Activated CD4-positive, alpha-beta memory T cell treated with anti-CD3 and anti-CD28 coated beads, Interleukin-2, amount 10 ng/mL, durations not matched to agents 7 days and 5 days (primary cell): Measurements from ENCODE around the gene TCP10L. TPM values are rescaled to one million over a fixed set of nuclear protein-coding genes. Genes with fewer than 3 reads are reported as not detected.

Experiments used
- CTCF ChIA-PET: fragments of 350-600 bp; sonication (Branson Sonifier 250); formaldehyde crosslinking; loops from one replicate; lab custom pipeline; 2021; ENCODE audit warnings: antibody characterized with exemption, inconsistent platforms; lab: Charles Lee
- POLR2A ChIA-PET: fragments of 350-600 bp; sonication (Branson Sonifier 250); formaldehyde crosslinking; loops from one replicate; lab custom pipeline; 2021; ENCODE audit warnings: antibody characterized with exemption; lab: Charles Lee
- DNase-seq: peaks from one replicate; pipeline ENCODE4 v3.0.0-alpha.2; 2020
- H3K27ac Mint-ChIP-seq: one replicate; pipeline ENCODE4 v1.8.0; 2021; ENCODE audit warnings: mild to moderate bottlenecking, mixed read lengths
- H3K27me3 Mint-ChIP-seq: one replicate; pipeline ENCODE4 v1.8.0; 2021; ENCODE audit warnings: mixed read lengths
- H3K36me3 Mint-ChIP-seq: one replicate; pipeline ENCODE4 v1.8.0; 2021; ENCODE audit warnings: low read depth, mixed read lengths
- H3K4me1 Mint-ChIP-seq: one replicate; pipeline ENCODE4 v1.8.0; 2021; ENCODE audit warnings: mixed read lengths
- H3K4me3 Mint-ChIP-seq: one replicate; pipeline ENCODE4 v1.8.0; 2021; ENCODE audit warnings: mild to moderate bottlenecking, mixed read lengths
- H3K9me3 Mint-ChIP-seq: one replicate; pipeline ENCODE4 v1.8.0; 2021; ENCODE audit warnings: mixed read lengths
- total RNA-seq, 2 experiments: library from RNA; stranded (reverse); gene quantifications; one replicate each; pipeline ENCODE4 v1.2.3, GENCODE V29; 2021

Gene TCP10L
- total RNA-seq, 2 experiments from 2014 or later = 0.53 to 0.95 TPM

DNA sequence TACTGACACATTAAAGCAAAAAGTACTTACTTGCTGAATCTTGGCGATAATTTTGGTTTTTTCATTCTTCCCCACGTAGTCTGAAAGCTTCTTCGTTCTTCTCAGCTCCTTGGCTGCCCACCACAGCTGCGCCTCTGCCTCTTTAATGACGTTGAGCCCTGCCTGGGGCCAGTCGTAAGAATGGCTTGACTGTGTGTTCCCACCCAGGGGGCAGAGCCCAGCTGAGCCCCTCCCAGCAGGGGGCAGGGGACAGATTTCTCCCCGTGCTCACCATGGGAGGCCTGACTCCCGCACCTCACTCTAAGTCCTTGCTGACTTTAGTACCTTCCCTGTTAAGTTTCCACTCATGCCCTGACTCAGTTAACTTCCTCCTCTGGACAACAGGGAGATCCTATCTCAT, 17.8 kb upstream of the TCP10L start:
- ChIA-PET CTCF (interaction anchor here (5.4 kb wide), 1 partner anchor 201 kb away, joined by 50 read pairs; no protein-coding TSS in a partner anchor), POLR2A (interaction anchor here (1.4 kb wide), 1 partner anchor 9 kb away, joined by 5 read pairs; the partner anchor contains the start of gene CFAP298)
- DNase-seq = no peak
- Mint-ChIP-seq H3K27me3 (no peaks in the 10 kb centered on the region), H3K27ac (no peak overlapping the region), H3K36me3 (peaks cover 46% of the 10 kb centered on the region), H3K9me3 (no peaks in the 10 kb centered on the region), H3K4me1 (no peaks in the 10 kb centered on the region), H3K4me3 (no peak overlapping the region)

GRCh38 chr21:32602099-32602498, 16.8 kb upstream of the TCP10L start:
- Mint-ChIP-seq H3K27ac (no peak overlapping the region), H3K4me3 (no peak overlapping the region), H3K36me3 (peaks cover 41% of the 10 kb centered on the region), H3K27me3 (no peaks in the 10 kb centered on the region), H3K4me1 (no peaks in the 10 kb centered on the region), H3K9me3 (no peaks in the 10 kb centered on the region)
- ChIA-PET CTCF (interaction anchor here (1.3 to 5.4 kb wide), 6 partner anchors 10 to 200 kb away, joined by 3 to 50 read pairs (median 14); partner anchors contain the start of gene CFAP298), POLR2A (interaction anchor here (1.8 kb wide), 1 partner anchor 10 kb away, joined by 9 read pairs; the partner anchor contains the start of gene CFAP298)
- DNase-seq = no peak

DNA sequence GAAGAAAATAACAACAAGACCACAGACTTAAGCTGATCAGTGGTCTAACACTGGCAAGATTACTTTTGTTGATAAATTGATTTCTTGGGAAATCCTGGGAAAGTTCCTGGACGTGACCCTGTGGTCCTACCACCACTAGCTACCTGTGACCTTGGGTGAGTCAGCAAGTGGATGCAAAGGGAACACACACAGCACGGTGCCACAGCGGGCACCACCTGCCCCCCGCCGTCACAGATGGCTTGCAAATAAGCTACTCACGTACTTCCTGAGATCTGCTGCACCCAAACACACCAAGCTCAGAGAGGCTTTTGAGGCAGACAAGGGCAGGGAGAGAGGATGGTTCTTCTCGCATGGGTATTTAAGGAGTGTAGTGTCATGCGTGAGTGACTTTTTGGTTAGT, 14.2 kb upstream of the TCP10L start:
- Mint-ChIP-seq H3K36me3 (peaks cover 31% of the 10 kb centered on the region), H3K27me3 (no peaks in the 10 kb centered on the region), H3K9me3 (no peaks in the 10 kb centered on the region), H3K27ac (no peak overlapping the region), H3K4me3 (no peak overlapping the region), H3K4me1 (peaks cover 11% of the 10 kb centered on the region)
- ChIA-PET CTCF (interaction anchor here (1.1 to 5.4 kb wide), 3 partner anchors 10 to 197 kb away, joined by 3 to 50 read pairs (median 5); partner anchors contain the start of gene CFAP298), POLR2A (no interaction called here)
- DNase-seq = no peak

DNA sequence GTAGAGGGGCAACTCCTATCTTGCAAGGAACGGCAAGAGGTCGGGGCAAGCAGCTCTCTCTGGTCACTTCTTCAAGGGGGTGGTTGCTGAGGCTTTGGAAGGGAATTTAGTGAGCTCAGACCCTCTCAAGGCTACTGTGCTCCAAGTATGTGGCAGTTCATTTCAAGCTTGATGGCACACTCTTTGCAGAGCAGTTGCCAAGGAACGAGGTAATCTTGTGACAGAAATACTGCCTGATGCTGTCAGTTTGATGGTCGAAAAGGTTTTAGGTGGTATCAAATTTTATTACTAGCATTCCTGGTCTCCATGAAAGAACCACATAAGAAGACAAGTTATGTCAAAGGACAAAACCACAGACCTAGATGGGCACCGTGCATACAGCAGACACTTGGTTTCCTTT, 13.8 kb upstream of the TCP10L start:
- CTCF ChIA-PET = interaction anchor here (1.1 to 5.4 kb wide), 3 partner anchors 10 to 197 kb away, joined by 3 to 50 read pairs (median 5); partner anchors contain the start of gene CFAP298
- DNase-seq = no peak
- Mint-ChIP-seq H3K4me3 (no peak overlapping the region), H3K4me1 (peaks cover 11% of the 10 kb centered on the region), H3K27me3 (no peaks in the 10 kb centered on the region), H3K27ac (no peak overlapping the region), H3K36me3 (peaks cover 26% of the 10 kb centered on the region), H3K9me3 (no peaks in the 10 kb centered on the region)
- POLR2A ChIA-PET = no interaction called here

- no peaks in the 10 kb centered on the region for H3K27me3 Mint-ChIP-seq
Measured at GRCh38 chr21:32597205-32597604, 11.9 kb upstream of the TCP10L start.

GRCh38 chr21:32595431-32595830, 10.1 kb upstream of the TCP10L start:
- Mint-ChIP-seq H3K36me3 (peaks cover 6% of the 10 kb centered on the region), H3K27me3 (no peaks in the 10 kb centered on the region), H3K9me3 (no peaks in the 10 kb centered on the region), H3K27ac (no peak overlapping the region), H3K4me1 (peaks cover 11% of the 10 kb centered on the region), H3K4me3 (no peak overlapping the region)
- DNase-seq = no peak
- CTCF ChIA-PET = interaction anchor here (1.5 kb wide), 1 partner anchor 223 kb away, joined by 3 read pairs; no protein-coding TSS in a partner anchor
- POLR2A ChIA-PET = no interaction called here

More at GRCh38 chr21:32597205-32597604, 11.9 kb upstream of the TCP10L start:
- Mint-ChIP-seq H3K36me3 (peaks cover 11% of the 10 kb centered on the region), H3K4me3 (no peak overlapping the region), H3K4me1 (peaks cover 11% of the 10 kb centered on the region), H3K27ac (no peak overlapping the region), H3K9me3 (no peaks in the 10 kb centered on the region)
- CTCF ChIA-PET = interaction anchor here (0.7 kb wide), 1 partner anchor 196 kb away, joined by 5 read pairs; no protein-coding TSS in a partner anchor
- POLR2A ChIA-PET = no interaction called here
- no peak for DNase-seq

GRCh38 chr21:32593690-32594089, 8.4 kb upstream of the TCP10L start:
- ChIA-PET CTCF (interaction anchor here (0.5 kb wide), 1 partner anchor 611 kb away, joined by 3 read pairs; no protein-coding TSS in a partner anchor), POLR2A (no interaction called here)
- Mint-ChIP-seq H3K27me3 (no peaks in the 10 kb centered on the region), H3K9me3 (no peaks in the 10 kb centered on the region), H3K4me3 (no peak overlapping the region), H3K27ac (no peak overlapping the region), H3K4me1 (peaks cover 11% of the 10 kb centered on the region), H3K36me3 (no peaks in the 10 kb centered on the region)
- no peak for DNase-seq

DNA sequence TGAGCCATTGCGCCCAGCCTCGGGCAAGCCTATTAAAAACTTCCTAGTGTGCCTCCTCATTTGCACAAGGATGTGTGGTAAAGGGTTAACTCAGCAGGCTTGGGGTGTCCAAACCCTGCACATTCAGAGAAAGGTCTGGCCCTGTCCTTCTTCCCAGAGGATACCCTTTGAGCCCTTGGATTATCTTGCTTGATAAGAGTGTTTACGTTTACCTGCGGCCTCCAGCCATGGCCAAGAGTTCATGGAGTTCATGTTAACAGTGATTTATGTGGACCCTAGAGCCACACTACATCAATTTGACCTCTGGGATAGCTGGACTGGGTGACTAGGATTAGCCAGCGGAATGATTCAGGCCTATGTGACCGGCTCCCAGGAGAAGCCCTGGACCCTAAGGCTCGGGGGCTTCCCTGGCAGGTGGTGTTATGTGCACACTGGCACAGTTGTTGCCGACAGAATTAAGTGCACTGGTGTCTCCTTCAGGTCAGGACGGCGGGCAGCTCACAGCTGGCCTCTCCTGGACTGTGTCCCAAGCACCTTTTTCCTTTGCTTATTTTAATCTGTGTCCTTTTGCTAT, 7.7 kb upstream of the TCP10L start:
- CTCF ChIA-PET = interaction anchor here (0.6 kb wide), 1 partner anchor 39 kb away, joined by 3 read pairs; no protein-coding TSS in a partner anchor
- POLR2A ChIA-PET = no interaction called here
- DNase-seq = no peak
- Mint-ChIP-seq H3K36me3 (no peaks in the 10 kb centered on the region), H3K27me3 (no peaks in the 10 kb centered on the region), H3K4me3 (no peak overlapping the region), H3K9me3 (no peaks in the 10 kb centered on the region), H3K27ac (no peak overlapping the region), H3K4me1 (peaks cover 11% of the 10 kb centered on the region)

- Mint-ChIP-seq H3K27me3 (no peaks in the 10 kb centered on the region), H3K4me1 (no peaks in the 10 kb centered on the region), H3K9me3 (no peaks in the 10 kb centered on the region), H3K27ac (no peak overlapping the region), H3K36me3 (no peaks in the 10 kb centered on the region), H3K4me3 (no peak overlapping the region)
- DNase-seq = no peak
- ChIA-PET POLR2A (no interaction called here), CTCF (interaction anchor here (1.0 kb wide), 1 partner anchor 11 kb away, joined by 3 read pairs; no protein-coding TSS in a partner anchor)
Measured at GRCh38 chr21:32590130-32590529, 4.8 kb upstream of the TCP10L start.

- no peak for DNase-seq
- POLR2A ChIA-PET = interaction anchor here (1.4 kb wide), 1 partner anchor 24 kb away, joined by 3 read pairs; the partner anchor contains the start of gene CFAP298
- Mint-ChIP-seq H3K4me1 (peaks cover 4% of the 10 kb centered on the region), H3K9me3 (no peaks in the 10 kb centered on the region), H3K27me3 (no peaks in the 10 kb centered on the region), H3K36me3 (no peaks in the 10 kb centered on the region), H3K27ac (no peak overlapping the region), H3K4me3 (no peak overlapping the region)
- CTCF ChIA-PET = interaction anchor here (1.0 to 2.2 kb wide), 2 partner anchors 13 to 18 kb away, joined by 4 to 9 read pairs; no protein-coding TSS in a partner anchor
Measured at GRCh38 chr21:32587651-32588050, 2.3 kb upstream of the TCP10L start.

GRCh38 chr21:32587120-32587519, 1.8 kb upstream of the TCP10L start:
- H3K9me3 Mint-ChIP-seq = no peaks in the 10 kb centered on the region
- CTCF ChIA-PET = interaction anchor here (2.2 kb wide), 1 partner anchor 14 kb away, joined by 9 read pairs; no protein-coding TSS in a partner anchor

GRCh38 chr21:32585970-32586369, 647 bp upstream of the TCP10L start:
- H3K4me3 Mint-ChIP-seq = no peak overlapping the region
- H3K4me1 Mint-ChIP-seq = peaks cover 4% of the 10 kb centered on the region
- no peak overlapping the region for H3K27ac Mint-ChIP-seq
- CTCF ChIA-PET = interaction anchor here (0.9 kb wide), 1 partner anchor 15 kb away, joined by 10 read pairs; no protein-coding TSS in a partner anchor
- no peaks in the 10 kb centered on the region for H3K27me3 Mint-ChIP-seq
- POLR2A ChIA-PET = no interaction called here
- DNase-seq = no peak
- no peaks in the 10 kb centered on the region for H3K9me3 Mint-ChIP-seq
- H3K36me3 Mint-ChIP-seq = no peaks in the 10 kb centered on the region

More at GRCh38 chr21:32587120-32587519, 1.8 kb upstream of the TCP10L start:
- Mint-ChIP-seq H3K27ac (no peak overlapping the region), H3K27me3 (no peaks in the 10 kb centered on the region), H3K4me1 (peaks cover 4% of the 10 kb centered on the region), H3K36me3 (no peaks in the 10 kb centered on the region), H3K4me3 (no peak overlapping the region)
- POLR2A ChIA-PET = no interaction called here
- DNase-seq = no peak

GRCh38 chr21:32584472-32584871, 851 bp downstream of the TCP10L start:
- Mint-ChIP-seq H3K9me3 (no peaks in the 10 kb centered on the region), H3K27me3 (no peaks in the 10 kb centered on the region), H3K27ac (no peak overlapping the region), H3K36me3 (no peaks in the 10 kb centered on the region), H3K4me1 (peaks cover 4% of the 10 kb centered on the region), H3K4me3 (no peak overlapping the region)
- ChIA-PET CTCF (no interaction called here), POLR2A (interaction anchor here (1.7 kb wide), 1 partner anchor 192 kb away, joined by 4 read pairs; no protein-coding TSS in a partner anchor)
- no peak for DNase-seq
